HFFc6 (cell line): ENCODE data around the gene IFI6. TPM values are rescaled to one million over a fixed set of nuclear protein-coding genes. Genes with fewer than 3 reads are reported as not detected.
"Not testable (repeated sequence)": the region's sequence is repeated elsewhere in the genome, so short reads cannot be mapped to it uniquely, and the experiment has no call there.

Source experiments
- DNase-seq: peaks from one replicate; pipeline ENCODE4 v3.0.0-alpha.2; 2018
- H3K27ac Mint-ChIP-seq: 2 replicates; pipeline ENCODE4 v1.8.0; 2020; ENCODE audit warnings: mild to moderate bottlenecking, mixed read lengths
- H3K27me3 Mint-ChIP-seq: 2 replicates; pipeline ENCODE4 v1.8.0; 2021; ENCODE audit warnings: mild to moderate bottlenecking, moderate library complexity, mixed read lengths; ENCODE audit not compliant: insufficient read depth
- H3K36me3 Mint-ChIP-seq: 2 replicates; pipeline ENCODE4 v1.8.0; 2021; ENCODE audit warnings: low read depth, mixed read lengths
- H3K4me1 Mint-ChIP-seq: 2 replicates; pipeline ENCODE4 v1.8.0; 2020; ENCODE audit warnings: low read depth, mixed read lengths
- H3K4me3 Mint-ChIP-seq: 2 replicates; pipeline ENCODE4 v1.8.0; 2020; ENCODE audit warnings: mild to moderate bottlenecking, moderate library complexity, mixed read lengths
- H3K9me3 Mint-ChIP-seq: 2 replicates; pipeline ENCODE4 v1.8.0; 2020; ENCODE audit warnings: mild to moderate bottlenecking, mixed read lengths
- total RNA-seq, 6 experiments: library from RNA; stranded (reverse); fragmentation: NEBNext Ultra II Directional; extraction: Animal tissue kit (Norgen Biotek cat#: 25700); gene quantifications; 2 replicates in 1 of 6; 3 replicates in 5 of 6; pipeline ENCODE4 v1.2.3, GENCODE V29; 2021
- TF ChIP-seq, protein P1 (sequence below): fragments of 200-600 bp; sonication (generic); IDR thresholded peaks from 2 replicates; pipeline ENCODE4 v1.5.0; 2021; ENCODE audit warnings: antibody characterized with exemption, mild to moderate bottlenecking

The IFI6 gene
- total RNA-seq, 6 experiments from 2014 or later: 16.7 to 23.8 (median 20.5) TPM

DNA sequence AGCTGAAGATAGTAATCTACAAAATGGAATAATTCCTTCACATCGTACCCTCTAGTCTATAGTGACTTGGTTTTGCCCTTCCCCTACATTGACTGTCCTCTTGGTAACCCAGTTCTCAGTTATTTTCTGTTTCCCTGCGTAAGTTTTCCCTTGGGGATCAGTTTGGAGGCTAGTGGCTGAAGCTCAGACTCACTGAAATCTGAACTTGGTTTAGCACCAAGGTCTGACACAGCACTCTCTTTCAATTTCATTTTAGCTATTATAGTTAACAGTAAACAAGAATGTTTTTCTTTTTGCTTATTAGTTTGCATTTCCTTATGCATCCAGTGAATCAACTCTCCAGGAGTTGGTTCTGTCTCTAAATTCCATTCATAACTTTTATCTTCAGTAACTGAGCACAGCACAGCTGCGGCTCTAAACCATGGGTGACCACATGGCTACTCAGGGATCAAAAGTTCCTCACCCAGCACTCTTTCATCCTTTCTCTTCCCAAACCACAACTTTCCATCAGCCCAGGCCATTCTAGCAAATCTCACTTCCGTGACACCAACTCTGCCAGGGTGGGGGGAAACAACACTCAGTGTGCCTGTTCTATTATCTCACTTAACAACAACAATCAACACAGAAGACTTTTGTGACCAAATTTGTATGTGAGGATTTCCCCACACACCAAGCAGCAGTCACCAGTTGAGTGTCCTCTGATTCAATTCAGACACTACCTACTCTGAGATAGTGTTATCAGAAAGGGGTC, 17.6 kb upstream of the IFI6 start:
- H3K36me3 Mint-ChIP-seq: no peaks in the 10 kb centered on the region
- H3K27me3 Mint-ChIP-seq: peaks cover 21% of the 10 kb centered on the region
- DNase-seq: peak; percentile 62
- TF ChIP-seq, protein P1, sequence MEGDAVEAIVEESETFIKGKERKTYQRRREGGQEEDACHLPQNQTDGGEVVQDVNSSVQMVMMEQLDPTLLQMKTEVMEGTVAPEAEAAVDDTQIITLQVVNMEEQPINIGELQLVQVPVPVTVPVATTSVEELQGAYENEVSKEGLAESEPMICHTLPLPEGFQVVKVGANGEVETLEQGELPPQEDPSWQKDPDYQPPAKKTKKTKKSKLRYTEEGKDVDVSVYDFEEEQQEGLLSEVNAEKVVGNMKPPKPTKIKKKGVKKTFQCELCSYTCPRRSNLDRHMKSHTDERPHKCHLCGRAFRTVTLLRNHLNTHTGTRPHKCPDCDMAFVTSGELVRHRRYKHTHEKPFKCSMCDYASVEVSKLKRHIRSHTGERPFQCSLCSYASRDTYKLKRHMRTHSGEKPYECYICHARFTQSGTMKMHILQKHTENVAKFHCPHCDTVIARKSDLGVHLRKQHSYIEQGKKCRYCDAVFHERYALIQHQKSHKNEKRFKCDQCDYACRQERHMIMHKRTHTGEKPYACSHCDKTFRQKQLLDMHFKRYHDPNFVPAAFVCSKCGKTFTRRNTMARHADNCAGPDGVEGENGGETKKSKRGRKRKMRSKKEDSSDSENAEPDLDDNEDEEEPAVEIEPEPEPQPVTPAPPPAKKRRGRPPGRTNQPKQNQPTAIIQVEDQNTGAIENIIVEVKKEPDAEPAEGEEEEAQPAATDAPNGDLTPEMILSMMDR: no peak
- peak overlapping the region; percentile 78 for H3K4me3 Mint-ChIP-seq
- no peaks in the 10 kb centered on the region for H3K9me3 Mint-ChIP-seq
- peaks cover 18% of the 10 kb centered on the region for H3K4me1 Mint-ChIP-seq
- H3K27ac Mint-ChIP-seq: peak overlapping the region; percentile 55

DNA sequence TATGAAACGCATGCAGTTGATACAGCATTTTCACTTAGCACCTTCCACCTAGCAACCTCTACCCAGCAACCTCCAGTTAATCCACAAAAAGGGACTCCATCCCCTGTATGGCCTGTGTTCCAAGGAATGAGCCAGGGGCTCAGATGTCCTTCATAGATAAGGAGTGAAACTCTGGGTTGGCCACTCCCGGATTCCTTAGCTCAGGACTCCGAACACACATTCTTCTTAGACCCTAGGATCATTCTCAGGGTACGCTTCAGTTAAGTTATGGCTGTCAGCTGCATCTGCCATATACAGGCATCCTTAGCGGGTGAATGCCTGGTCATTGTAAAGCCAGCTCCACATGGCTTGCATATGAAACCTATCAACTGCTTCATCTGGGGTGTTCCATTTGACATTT, 15.9 kb upstream of the IFI6 start:
- Mint-ChIP-seq H3K27ac (no peak overlapping the region), H3K36me3 (peaks cover 2% of the 10 kb centered on the region), H3K4me1 (peaks cover 18% of the 10 kb centered on the region), H3K4me3 (no peak overlapping the region), H3K9me3 (peaks cover under 1% of the 10 kb centered on the region; the same call in 1 of the 2 replicates), H3K27me3 (peaks cover 24% of the 10 kb centered on the region)
- DNase-seq: no peak
- TF ChIP-seq, protein P1: no peak

DNA sequence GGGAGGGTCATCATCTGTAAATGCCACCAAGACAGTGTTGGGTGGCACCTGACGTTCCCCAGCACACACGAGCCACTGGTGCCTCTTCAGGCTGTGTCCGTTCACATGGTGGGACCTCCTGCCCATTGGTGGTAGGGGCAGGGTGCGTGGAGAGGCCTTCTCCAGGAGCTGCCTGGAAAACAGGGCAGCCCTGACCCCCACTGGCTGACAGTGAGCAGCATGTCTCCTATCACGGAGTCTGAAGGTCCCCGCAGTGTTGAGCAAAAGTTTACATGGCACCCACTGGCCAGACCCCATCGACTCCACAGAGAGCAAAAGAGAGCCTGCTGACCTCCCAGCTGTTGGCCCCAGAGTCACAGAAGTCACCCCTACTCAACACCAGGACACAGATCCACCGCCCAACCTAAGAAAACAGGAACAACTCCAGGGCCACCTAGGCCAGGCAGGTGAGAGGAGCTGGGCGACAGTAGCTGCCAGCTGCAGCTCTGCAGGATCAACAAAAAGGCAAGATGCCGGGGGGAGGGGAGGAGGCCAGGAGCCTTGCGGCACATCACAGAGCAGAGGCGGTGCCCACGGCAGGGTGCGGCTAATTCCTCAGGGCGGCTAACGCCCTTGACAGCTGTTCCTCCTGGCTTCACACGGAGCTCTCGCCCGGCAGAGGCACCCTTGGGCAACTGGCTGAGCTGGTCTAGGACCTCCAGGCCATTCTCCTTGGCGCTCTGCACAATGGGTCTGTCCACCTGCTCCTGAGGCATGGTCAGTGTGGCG, 14.4 kb upstream of the IFI6 start:
- Mint-ChIP-seq H3K36me3 (peaks cover 17% of the 10 kb centered on the region), H3K4me1 (peaks cover 18% of the 10 kb centered on the region), H3K27me3 (peaks cover 29% of the 10 kb centered on the region), H3K27ac (no peak overlapping the region), H3K4me3 (no peak overlapping the region), H3K9me3 (peaks cover 15% of the 10 kb centered on the region)
- DNase-seq: no peak
- TF ChIP-seq, protein P1: no peak

DNA sequence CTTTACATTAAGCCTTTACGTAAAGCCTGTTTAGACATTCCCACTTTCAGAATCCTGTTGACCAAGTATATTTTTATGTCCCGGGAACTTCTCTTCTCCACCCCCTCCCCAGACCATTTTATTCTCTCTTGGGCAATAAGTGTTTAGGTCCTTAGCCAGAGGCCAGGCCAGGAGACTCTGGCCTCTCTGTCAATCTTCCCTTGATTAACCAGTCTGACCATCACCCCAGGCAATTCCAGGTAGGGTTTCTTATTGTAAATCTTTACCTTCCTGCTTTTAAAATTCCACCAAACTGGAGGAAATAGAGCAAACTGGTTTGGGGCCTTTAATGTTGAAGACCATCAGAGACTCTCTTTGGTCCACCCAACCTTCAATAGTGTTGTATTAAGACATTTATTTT, 12.2 kb upstream of the IFI6 start:
- TF ChIP-seq, protein P1: no peak
- no peak overlapping the region for H3K27ac Mint-ChIP-seq
- no peak for DNase-seq
- H3K9me3 Mint-ChIP-seq: peaks cover 35% of the 10 kb centered on the region
- H3K4me1 Mint-ChIP-seq: peaks cover 7% of the 10 kb centered on the region
- peaks cover 22% of the 10 kb centered on the region for H3K36me3 Mint-ChIP-seq
- H3K27me3 Mint-ChIP-seq: peaks cover 32% of the 10 kb centered on the region
- H3K4me3 Mint-ChIP-seq: no peak overlapping the region

DNA sequence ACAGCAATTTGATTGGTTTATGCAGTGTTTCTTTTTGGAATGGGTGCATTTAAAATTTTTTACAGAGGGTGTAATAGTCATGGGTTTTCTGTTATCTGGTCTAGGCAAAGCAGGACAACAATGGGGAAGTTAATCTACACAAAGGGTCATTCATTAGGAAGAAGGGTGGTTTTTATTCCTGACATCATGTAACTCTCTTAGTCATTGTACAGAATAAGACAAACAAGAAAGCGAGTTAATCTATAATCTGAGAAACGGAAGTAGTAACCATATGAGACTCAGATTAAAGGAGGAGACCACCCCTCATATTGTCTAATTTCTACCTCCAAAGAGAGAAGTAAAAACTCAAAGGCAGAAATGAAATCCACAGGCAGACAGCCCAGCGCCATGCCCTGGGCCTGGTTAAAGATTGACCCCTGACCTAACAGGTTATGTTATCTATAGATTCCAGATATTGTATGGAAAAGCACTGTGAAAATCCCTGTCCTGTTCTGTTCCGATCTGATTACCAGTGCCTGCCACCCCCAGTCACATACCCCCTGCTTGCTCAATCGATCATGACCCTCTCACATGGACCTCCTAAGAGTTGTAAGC, 10.5 kb upstream of the IFI6 start:
- Mint-ChIP-seq H3K9me3 (peaks cover 38% of the 10 kb centered on the region), H3K36me3 (peaks cover 22% of the 10 kb centered on the region), H3K4me3 (no peak overlapping the region), H3K4me1 (no peaks in the 10 kb centered on the region), H3K27me3 (peaks cover 30% of the 10 kb centered on the region), H3K27ac (no peak overlapping the region)
- DNase-seq: no peak
- TF ChIP-seq, protein P1: no peak

DNA sequence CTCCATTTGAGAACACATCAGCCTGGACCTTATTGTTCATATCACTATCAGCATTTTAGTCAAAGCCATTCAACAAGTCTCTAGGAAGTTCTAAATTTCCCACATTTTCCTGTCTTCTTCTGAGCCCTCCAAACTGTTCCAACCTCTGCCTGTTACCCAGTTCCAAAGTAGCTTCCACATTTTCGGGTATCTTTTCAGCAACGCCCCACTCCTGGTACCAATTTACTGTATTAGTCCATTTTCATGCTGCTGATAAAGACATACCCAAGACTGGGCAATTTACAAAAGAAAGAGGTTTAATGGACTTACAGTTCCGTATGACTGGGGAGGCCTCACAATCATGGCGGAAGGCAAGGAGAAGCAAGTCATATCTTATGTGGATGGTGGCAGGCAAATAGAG, 9.6 kb upstream of the IFI6 start:
- H3K36me3 Mint-ChIP-seq: peaks cover 22% of the 10 kb centered on the region
- H3K27me3 Mint-ChIP-seq: peaks cover 28% of the 10 kb centered on the region
- H3K27ac Mint-ChIP-seq, H3K4me3 Mint-ChIP-seq, DNase-seq, H3K4me1 Mint-ChIP-seq: not testable (repeated sequence)
- peaks cover 38% of the 10 kb centered on the region for H3K9me3 Mint-ChIP-seq

DNA sequence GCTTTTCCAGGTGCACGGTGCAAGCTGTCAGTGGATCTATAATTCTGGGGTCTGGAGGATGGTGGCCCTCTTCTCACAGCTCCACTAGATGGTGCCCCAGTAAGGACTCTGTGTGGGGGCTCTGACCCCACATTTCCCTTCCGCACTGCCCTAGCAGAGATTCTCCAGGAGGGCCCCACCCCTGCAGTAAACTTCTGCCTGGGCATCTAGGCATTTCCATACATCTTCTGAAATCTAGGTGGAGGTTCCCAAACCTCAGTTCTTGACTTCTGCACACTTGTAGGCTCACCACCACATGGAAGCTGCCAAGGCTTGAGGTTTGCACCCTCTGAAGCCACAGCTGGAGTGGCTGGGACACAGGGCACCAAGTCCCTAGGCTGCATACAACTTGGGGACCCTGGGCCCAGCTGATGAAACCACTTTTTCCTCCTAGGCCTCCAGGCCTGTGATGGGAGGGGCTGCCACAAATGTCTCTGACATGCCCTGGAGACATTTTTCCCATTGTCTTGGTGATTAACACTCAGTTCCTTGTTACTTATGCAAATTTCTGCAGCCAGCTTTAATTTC, 8.3 kb upstream of the IFI6 start:
- H3K4me3 Mint-ChIP-seq, H3K27ac Mint-ChIP-seq, H3K4me1 Mint-ChIP-seq, DNase-seq: not testable (repeated sequence)
- H3K36me3 Mint-ChIP-seq: peaks cover 22% of the 10 kb centered on the region
- peaks cover 23% of the 10 kb centered on the region for H3K27me3 Mint-ChIP-seq
- peaks cover 38% of the 10 kb centered on the region for H3K9me3 Mint-ChIP-seq
